Caco-2 (cell line): Measurements from ENCODE around the gene ORMDL1. TPM values are rescaled to one million over a fixed set of nuclear protein-coding genes. Genes with fewer than 3 reads are reported as not detected.

ENCODE experiments used
- BruUV-seq: library from RNA; stranded (reverse); fragments of 400-500 nt; replicated peaks from 2 replicates; lab custom pipeline; 2021; lab: Mats Ljungman, UMichigan
- CTCF ChIA-PET: fragments of 300-600 bp; sonication (Branson Sonifier 250); formaldehyde crosslinking; loops from one replicate; lab custom pipeline; 2022; ENCODE audit warnings: antibody characterized with exemption; lab: Charles Lee
- POLR2A ChIA-PET: fragments of 300-600 bp; sonication (Branson Sonifier 250); formaldehyde crosslinking; loops from one replicate; lab custom pipeline; 2022; ENCODE audit warnings: antibody characterized with exemption; lab: Charles Lee
- DNase-seq, 2 experiments: peaks; one replicate each; pipeline versions ENCODE4 v3.0.0 to v3.0.0-alpha.2; 2020 to 2022
- H3K27me3 ChIP-seq: replicated peaks from 2 replicates; pipeline ENCODE4 v1.6.0; 2011; ENCODE audit warnings: low read length; ENCODE audit not compliant: control insufficient read depth, insufficient read depth
- H3K36me3 ChIP-seq: 2 replicates; pipeline ENCODE4 v1.5.1; 2011; ENCODE audit warnings: low read length; ENCODE audit not compliant: control insufficient read depth, insufficient read depth
- H3K4me1 ChIP-seq: fragments of 250-450 bp; sonication (Bioruptor Pico); 2 replicates; pipeline ENCODE4 v1.5.1; 2020; ENCODE audit warnings: mild to moderate bottlenecking
- H3K4me3 ChIP-seq: 2 replicates; pipeline ENCODE4 v1.5.1; 2011; ENCODE audit warnings: low read depth, mild to moderate bottlenecking, control low read depth, low read length
- H3K9me3 ChIP-seq: fragments of 250-450 bp; sonication (Bioruptor Pico); 2 replicates; pipeline ENCODE4 v1.5.1; 2020; ENCODE audit warnings: mild to moderate bottlenecking, moderate library complexity
- H3K27ac Mint-ChIP-seq: one replicate; pipeline ENCODE4 v1.8.0; 2022; ENCODE audit warnings: mixed read lengths; ENCODE audit not compliant: unreplicated experiment
- H3K27me3 Mint-ChIP-seq: one replicate; pipeline ENCODE4 v1.8.0; 2022; ENCODE audit warnings: mixed read lengths; ENCODE audit not compliant: insufficient read depth, unreplicated experiment
- H3K36me3 Mint-ChIP-seq: one replicate; pipeline ENCODE4 v1.8.0; 2022; ENCODE audit warnings: mild to moderate bottlenecking, mixed read lengths; ENCODE audit not compliant: insufficient read depth, unreplicated experiment
- H3K4me1 Mint-ChIP-seq: one replicate; pipeline ENCODE4 v1.8.0; 2022; ENCODE audit warnings: low read depth, mixed read lengths; ENCODE audit not compliant: unreplicated experiment
- H3K4me3 Mint-ChIP-seq: one replicate; pipeline ENCODE4 v1.8.0; 2022; ENCODE audit warnings: mild to moderate bottlenecking, moderate library complexity, mixed read lengths; ENCODE audit not compliant: unreplicated experiment
- H3K9me3 Mint-ChIP-seq: one replicate; pipeline ENCODE4 v1.8.0; 2022; ENCODE audit warnings: mixed read lengths; ENCODE audit not compliant: unreplicated experiment
- CTCF ChIP-seq, 2 experiments: fragments of 200-600 bp in 1 of 2; IDR thresholded peaks; 1 replicate in 1 of 2; 2 replicates in 1 of 2; pipeline versions ENCODE4 v1.5.1 to v1.8.0; 2011 to 2022; ENCODE audit warnings: antibody characterized with exemption in 1 of 2, control low read depth in 1 of 2, inconsistent platforms in 1 of 2, low read depth in 1 of 2, low read length in 1 of 2, mild to moderate bottlenecking in 1 of 2, moderate library complexity in 1 of 2; ENCODE audit not compliant: insufficient read depth in 1 of 2, severe bottlenecking in 1 of 2, unreplicated experiment in 1 of 2
- intact Hi-C: fragments of 100-400 bp; cut with micrococcal nuclease; formaldehyde crosslinking; loops from one replicate; pipeline ENCODE4 v1.10.0; 2022; ENCODE audit not compliant: unreplicated experiment
- total RNA-seq: library from RNA; stranded (reverse); gene quantifications from 2 replicates; pipeline ENCODE4 v1.2.3, GENCODE V29; 2022

ORMDL1 gene
- total RNA-seq, 1 experiment from 2014 or later: 52.1 TPM

- Histone ChIP-seq H3K27me3 (no peaks in the 10 kb centered on the region), H3K4me3 (no peak overlapping the region), H3K36me3 (peaks cover 3% of the 10 kb centered on the region; the same call in 1 of the 2 replicates), H3K4me1 (no peaks in the 10 kb centered on the region), H3K9me3 (no peaks in the 10 kb centered on the region)
- Mint-ChIP-seq H3K36me3 (peaks cover 8% of the 10 kb centered on the region), H3K27ac (no peak overlapping the region), H3K4me3 (no peak overlapping the region), H3K4me1 (no peaks in the 10 kb centered on the region), H3K9me3 (no peaks in the 10 kb centered on the region), H3K27me3 (no peaks in the 10 kb centered on the region)
- CTCF ChIA-PET: no interaction called here
- no peak for TF ChIP-seq CTCF (IDR thresholded peaks at IDR 0.05; ENCODE audit: insufficient read depth in 1 of 2, low read depth in 1 of 2, low read length in 1 of 2, severe bottlenecking in 1 of 2, unreplicated experiment in 1 of 2)
- intact Hi-C loops: no loop called here
- BruUV-seq: no TSS peak
- DNase-seq: no peak
- POLR2A ChIA-PET: no interaction called here
Measured at GRCh38 chr2:189803431-189803830, 19.3 kb upstream of the ORMDL1 start.

GRCh38 chr2:189802396-189802912 is 18.3 kb upstream of the ORMDL1 start:
- intact Hi-C loops: no loop called here
- TF ChIP-seq CTCF (IDR thresholded peaks at IDR 0.05; ENCODE audit: insufficient read depth in 1 of 2, low read depth in 1 of 2, low read length in 1 of 2, severe bottlenecking in 1 of 2, unreplicated experiment in 1 of 2): no peak
- Mint-ChIP-seq H3K9me3 (no peaks in the 10 kb centered on the region), H3K4me1 (no peaks in the 10 kb centered on the region), H3K27me3 (no peaks in the 10 kb centered on the region), H3K4me3 (no peak overlapping the region), H3K27ac (no peak overlapping the region), H3K36me3 (peaks cover 6% of the 10 kb centered on the region)
- DNase-seq: no peak
- ChIA-PET CTCF (no interaction called here), POLR2A (no interaction called here)
- Histone ChIP-seq H3K4me1 (no peaks in the 10 kb centered on the region), H3K4me3 (no peak overlapping the region), H3K36me3 (peaks cover 3% of the 10 kb centered on the region; the same call in 1 of the 2 replicates), H3K27me3 (no peaks in the 10 kb centered on the region), H3K9me3 (no peaks in the 10 kb centered on the region)
- no TSS peak for BruUV-seq

- H3K4me3 ChIP-seq: no peak overlapping the region
- POLR2A ChIA-PET: interaction anchor here (0.5 kb wide), 1 partner anchor 9 kb away, joined by 3 read pairs; no protein-coding TSS in a partner anchor
- no peaks in the 10 kb centered on the region for H3K9me3 ChIP-seq
- Mint-ChIP-seq H3K4me3 (no peak overlapping the region), H3K27ac (no peak overlapping the region), H3K4me1 (no peaks in the 10 kb centered on the region), H3K9me3 (no peaks in the 10 kb centered on the region), H3K27me3 (no peaks in the 10 kb centered on the region), H3K36me3 (peaks cover 6% of the 10 kb centered on the region)
- no peak for DNase-seq
- CTCF ChIA-PET: no interaction called here
- peaks cover 3% of the 10 kb centered on the region; the same call in 1 of the 2 replicates for H3K36me3 ChIP-seq
- no peak for TF ChIP-seq CTCF (IDR thresholded peaks at IDR 0.05; ENCODE audit: insufficient read depth in 1 of 2, low read depth in 1 of 2, low read length in 1 of 2, severe bottlenecking in 1 of 2, unreplicated experiment in 1 of 2)
- no peaks in the 10 kb centered on the region for H3K27me3 ChIP-seq
- H3K4me1 ChIP-seq: no peaks in the 10 kb centered on the region
- intact Hi-C loops: no loop called here
- BruUV-seq: no TSS peak
Measured at GRCh38 chr2:189799531-189799930, 15.4 kb upstream of the ORMDL1 start.
